Endothelial cell of umbilical vein (primary cell): ENCODE data around the gene HLA-B. TPM values are rescaled to one million over a fixed set of nuclear protein-coding genes. Genes with fewer than 3 reads are reported as not detected.

Source experiments
- BruUV-seq: library from RNA; stranded (reverse); fragments of 400-500 nt; replicated peaks from 2 replicates; lab custom pipeline; 2021; lab: Mats Ljungman, UMichigan
- CTCF ChIA-PET: fragments of 300-600, 350-600 bp; sonication (Branson Sonifier 250); formaldehyde crosslinking; loops from one replicate; lab custom pipeline; 2021; ENCODE audit warnings: antibody characterized with exemption, inconsistent platforms; lab: Charles Lee
- POLR2A ChIA-PET: fragments of 300-600, 350-600 bp; sonication (Branson Sonifier 250); formaldehyde crosslinking; loops from one replicate; lab custom pipeline; 2021; ENCODE audit warnings: antibody characterized with exemption, inconsistent platforms; lab: Charles Lee
- DNase-seq: peaks from one replicate; pipeline ENCODE4 v3.0.0-alpha.2; 2011; ENCODE audit warnings: low read depth, low spot score
- FAIRE-seq: peaks from 2 replicates; lab custom pipeline; 2011; peaks lifted over from hg19 to GRCh38; lab: Jason Lieb, UNC
- H2AFZ ChIP-seq: 2 replicates; pipeline ENCODE4 v1.6.0; 2012; ENCODE audit warnings: low read depth, low read length, control low read depth, inconsistent platforms
- H3K27ac ChIP-seq: 2 replicates; pipeline ENCODE4 v1.5.1; 2011; ENCODE audit warnings: low read depth, mild to moderate bottlenecking, control low read depth, low read length, moderate library complexity; ENCODE audit not compliant: insufficient read depth
- H3K27me3 ChIP-seq, 2 experiments: 2 replicates each; pipeline versions ENCODE4 v1.6.0 to v1.6.1; 2011; ENCODE audit warnings: low read length in 2 of 2, mixed read lengths in 1 of 2; ENCODE audit not compliant: control insufficient read depth in 2 of 2, insufficient read depth in 2 of 2
- H3K36me3 ChIP-seq, 2 experiments: 2 replicates in 1 of 2; 3 replicates in 1 of 2; pipeline ENCODE4 v1.5.1; 2011; ENCODE audit warnings: low read length in 2 of 2, mild to moderate bottlenecking in 1 of 2, moderate library complexity in 1 of 2; ENCODE audit not compliant: control insufficient read depth in 2 of 2, insufficient read depth in 2 of 2; ENCODE audit errors: extremely low read depth in 1 of 2
- H3K4me1 ChIP-seq: 3 replicates; pipeline ENCODE4 v1.5.1; 2011; ENCODE audit warnings: mild to moderate bottlenecking, low read length; ENCODE audit not compliant: control insufficient read depth, insufficient read depth; ENCODE audit errors: extremely low read depth
- H3K4me2 ChIP-seq: 2 replicates; pipeline ENCODE4 v1.6.1; 2011; ENCODE audit warnings: low read length, control low read depth, mixed read lengths; ENCODE audit not compliant: insufficient read depth
- H3K4me3 ChIP-seq, 3 experiments: fragments of 200-600 bp in 1 of 3; sonication (generic), shearing (Covaris generic) in 1 of 3; replicated peaks in 1 of 3; 2 replicates each; pipeline ENCODE4 v1.5.1; 2011 to 2016; ENCODE audit warnings: control low read depth in 3 of 3, low read length in 3 of 3, mild to moderate bottlenecking in 2 of 3, inconsistent platforms in 1 of 3, low read depth in 1 of 3, moderate library complexity in 1 of 3; ENCODE audit not compliant: insufficient read depth in 1 of 3
- H3K79me2 ChIP-seq: 2 replicates; pipeline ENCODE4 v1.6.0; 2012; ENCODE audit warnings: low read length, inconsistent platforms; ENCODE audit not compliant: control insufficient read depth, insufficient read depth
- H3K9ac ChIP-seq: replicated peaks from 2 replicates; pipeline ENCODE3; 2011; ENCODE audit warnings: low read length, control low read depth; ENCODE audit not compliant: insufficient read depth; ENCODE audit errors: extremely low read depth
- H3K9me1 ChIP-seq: replicated peaks from 3 replicates; pipeline ENCODE4 v1.6.0; 2011; ENCODE audit warnings: mild to moderate bottlenecking, low read length; ENCODE audit not compliant: control insufficient read depth, insufficient read depth; ENCODE audit errors: extremely low read depth
- H3K9me3 ChIP-seq: replicated peaks from 2 replicates; pipeline ENCODE4 v1.5.1; 2012; ENCODE audit warnings: low read length, inconsistent platforms; ENCODE audit not compliant: control insufficient read depth, insufficient read depth
- H4K20me1 ChIP-seq: replicated peaks from 2 replicates; pipeline ENCODE3; 2011; ENCODE audit warnings: mild to moderate bottlenecking, low read length; ENCODE audit not compliant: control insufficient read depth, insufficient read depth; ENCODE audit errors: extremely low read depth
- CTCF ChIP-seq, 2 donors: IDR thresholded peaks; 1 replicate in 1 of 2; 2 replicates in 1 of 2; pipeline ENCODE4 v1.5.1; 2011; ENCODE audit warnings: low read length in 2 of 2, mild to moderate bottlenecking in 2 of 2, moderate library complexity in 2 of 2, control low read depth in 1 of 2, inconsistent platforms in 1 of 2, low read depth in 1 of 2; ENCODE audit not compliant: insufficient read depth in 1 of 2; ENCODE audit errors: extremely low read depth in 1 of 2
- EZH2 ChIP-seq: IDR thresholded peaks from 2 replicates; pipeline ENCODE4 v1.6.1; 2012; ENCODE audit warnings: borderline replicate concordance, low read depth, mild to moderate bottlenecking, moderate library complexity, low read length, inconsistent platforms; ENCODE audit not compliant: severe bottlenecking
- FOS ChIP-seq: IDR thresholded peaks from 2 replicates; pipeline ENCODE4 v1.6.1; 2011; ENCODE audit warnings: mild to moderate bottlenecking, low read length, moderate library complexity, borderline replicate concordance; ENCODE audit not compliant: insufficient read depth
- GATA2 ChIP-seq: IDR thresholded peaks from 2 replicates; pipeline ENCODE4 v1.7.0; 2011; ENCODE audit warnings: low read depth, mild to moderate bottlenecking, moderate library complexity, mixed read lengths, low read length; ENCODE audit not compliant: insufficient read length, insufficient read depth
- JUN ChIP-seq: IDR thresholded peaks from 2 replicates; pipeline ENCODE4 v1.6.1; 2011; ENCODE audit warnings: borderline replicate concordance, low read depth; ENCODE audit not compliant: insufficient read length, insufficient read depth
- MAX ChIP-seq: IDR thresholded peaks from 2 replicates; pipeline ENCODE4 v1.6.1; 2011; ENCODE audit not compliant: insufficient read depth, insufficient read length
- MYC ChIP-seq: IDR thresholded peaks from one replicate; pipeline ENCODE4 v1.6.1; 2011; ENCODE audit warnings: mild to moderate bottlenecking, low read depth, low read length
- POLR2A ChIP-seq: IDR thresholded peaks from 2 replicates; pipeline ENCODE4 v1.6.1; 2012; ENCODE audit warnings: low read depth, mild to moderate bottlenecking, control low read depth, low read length
- POLR2AphosphoS5 ChIP-seq: IDR thresholded peaks from 2 replicates; pipeline ENCODE4 v1.6.1; 2012; ENCODE audit warnings: low read depth, mild to moderate bottlenecking, control low read depth, low read length, moderate library complexity; ENCODE audit not compliant: insufficient read depth
- dilution Hi-C: fragments of 300-500 bp; cut with MboI; formaldehyde crosslinking; loops from one replicate; pipeline ENCODE4 v1.15.0; 2019; ENCODE audit warnings: low sequenced_read_pairs; ENCODE audit not compliant: extremely low pct_ligation_motif_present
- intact Hi-C: fragments of 100-400 bp; cut with micrococcal nuclease; formaldehyde crosslinking; loops from one replicate; pipeline ENCODE4 v1.10.0; 2022
- polyA plus RNA-seq, 4 experiments: library from polyadenylated mRNA; depleted of rRNA in 3 of 4; stranded (reverse) in 3 of 4; unstranded in 1 of 4; fragments of >200 nt; gene quantifications; 2 replicates each; pipeline versions ENCODE4 v1.2.1 to v1.2.3, GENCODE V29; 2011 to 2012; ENCODE audit warnings: missing spikeins in 1 of 4
- total RNA-seq: library from RNA; stranded (reverse); gene quantifications from 2 replicates; pipeline ENCODE4 v1.2.3, GENCODE V29; 2021

HLA-B gene
- total and polyA plus RNA-seq, 2 donors (not counting 3 experiments of a cell fraction or from before 2014, with no cell fraction given): 119 to 126 TPM

- CTCF ChIA-PET: interaction anchor here (4.6 kb wide), 1 partner anchor 16 kb away, joined by 28 read pairs; no protein-coding TSS in a partner anchor
Measured at GRCh38 chr6:31383149-31383548, 26.2 kb upstream of the HLA-B start.

GRCh38 chr6:31381666-31382065 is 24.7 kb upstream of the HLA-B start:
- Histone ChIP-seq H3K79me2 (no peaks in the 10 kb centered on the region), H3K4me3 (no peak overlapping the region), H4K20me1 (no peaks in the 10 kb centered on the region), H3K36me3 (no peaks in the 10 kb centered on the region), H3K27me3 (peaks cover 17% of the 10 kb centered on the region in 2 experiments), H3K4me1 (no peaks in the 10 kb centered on the region), H3K4me2 (no peak overlapping the region), H3K9me3 (no peaks in the 10 kb centered on the region), H3K9ac (no peak overlapping the region), H2AFZ (no peak overlapping the region), H3K27ac (no peak overlapping the region), H3K9me1 (no peaks in the 10 kb centered on the region)
- BruUV-seq: no TSS peak
- no peak for FAIRE-seq
- DNase-seq: no peak
- ChIA-PET CTCF (interaction anchor here (4.6 kb wide), 1 partner anchor 15 kb away, joined by 28 read pairs; no protein-coding TSS in a partner anchor), POLR2A (no interaction called here)
- TF ChIP-seq MYC: no peak
- TF ChIP-seq MAX: no peak
- TF ChIP-seq JUN: no peak
- no peak for TF ChIP-seq EZH2
- TF ChIP-seq POLR2A: no peak
- no peak for TF ChIP-seq CTCF (IDR thresholded peaks at IDR 0.05; ENCODE audit: extremely low read depth in 1 of 2, insufficient read depth in 1 of 2, low read depth in 1 of 2, low read length in 2 of 2)
- no peak for TF ChIP-seq POLR2AphosphoS5
- no peak for TF ChIP-seq FOS
- TF ChIP-seq GATA2: no peak
- dilution Hi-C loops (no loop called here), intact Hi-C loops (no loop called here)

More at GRCh38 chr6:31383149-31383548, 26.2 kb upstream of the HLA-B start:
- POLR2A ChIA-PET: no interaction called here
- Histone ChIP-seq H3K36me3 (no peaks in the 10 kb centered on the region), H3K9ac (no peak overlapping the region), H3K79me2 (no peaks in the 10 kb centered on the region), H3K9me1 (no peaks in the 10 kb centered on the region), H3K4me1 (no peaks in the 10 kb centered on the region), H3K4me2 (no peak overlapping the region), H3K4me3 (no peak overlapping the region), H3K9me3 (no peaks in the 10 kb centered on the region), H2AFZ (no peak overlapping the region), H3K27ac (no peak overlapping the region), H4K20me1 (no peaks in the 10 kb centered on the region), H3K27me3 (peaks cover 15 to 16% of the 10 kb centered on the region in 2 experiments)
- TF ChIP-seq EZH2 (no peak), POLR2AphosphoS5 (no peak)
- no peak for FAIRE-seq
- dilution Hi-C loops: no loop called here
- intact Hi-C loops: no loop called here
- no TSS peak for BruUV-seq
- DNase-seq: no peak
